Activated CD8-positive, alpha-beta memory T cell treated with anti-CD3 and anti-CD28 coated beads, Interleukin-2, amount 50 U/mL, for 24 hours (primary cell): Measurements from ENCODE around the gene KIAA1614.
"Not testable (repeated sequence)": the region's sequence is repeated elsewhere in the genome, so short reads cannot be mapped to it uniquely, and the experiment has no call there.

Experiments used
- DNase-seq: peaks from one replicate; pipeline ENCODE4 v3.0.0-alpha.2; 2020; ENCODE audit errors: extremely low read depth

Gene KIAA1614

GRCh38 chr1:180941518-180942275, 29.0 kb downstream of the KIAA1614 start:
- DNase-seq = no peak

- DNase-seq = no peak
Measured at GRCh38 chr1:180945151-180945550, 32.5 kb downstream of the KIAA1614 start.

DNA sequence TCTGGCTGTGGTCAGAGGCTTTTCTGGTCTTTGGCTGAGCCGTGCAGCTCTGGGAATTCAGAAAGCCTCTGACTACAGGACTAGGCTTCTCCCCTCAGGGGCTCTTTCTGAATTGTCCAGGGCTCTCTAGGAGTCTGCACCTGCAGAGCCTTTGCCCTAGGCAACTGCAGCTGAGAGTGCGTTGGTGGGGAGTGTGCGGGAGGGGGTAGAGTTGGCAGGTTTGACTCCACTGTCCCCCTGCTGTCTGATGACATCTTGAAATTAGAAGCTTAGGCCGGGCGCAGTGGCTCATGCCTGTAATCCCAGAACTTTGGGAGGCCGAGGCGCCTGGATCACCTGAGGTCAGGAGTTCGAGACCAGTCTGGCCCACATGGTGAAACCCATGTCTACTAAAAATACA, 32.9 kb downstream of the KIAA1614 start:
- no peak for DNase-seq

DNA sequence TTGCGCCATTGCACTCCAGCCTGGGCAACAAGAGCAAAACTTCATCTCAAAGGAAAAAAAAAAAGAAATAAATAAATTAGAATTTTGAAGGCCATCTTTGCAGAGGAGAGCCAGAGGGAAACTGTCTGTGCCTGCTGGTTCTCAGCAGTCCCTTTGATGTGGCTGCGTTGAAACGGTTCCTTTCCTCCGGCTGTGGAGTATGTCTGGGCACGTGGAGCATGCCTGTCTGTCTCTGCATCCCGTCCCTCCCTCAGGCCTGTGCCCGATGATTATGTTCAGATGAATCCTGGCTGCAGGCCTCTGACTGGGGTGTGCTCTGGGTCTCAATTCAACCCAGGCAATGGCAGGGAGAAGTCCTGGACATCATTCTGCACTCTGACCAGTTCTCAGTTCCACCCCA, 33.4 kb downstream of the KIAA1614 start:
- no peak for DNase-seq

GRCh38 chr1:180946541-180947498, 34.1 kb downstream of the KIAA1614 start:
- DNase-seq = no peak

GRCh38 chr1:180947499-180947885, 34.8 kb downstream of the KIAA1614 start:
- DNase-seq = no peak

- no peak for DNase-seq
Measured at GRCh38 chr1:180947901-180948640, 35.4 kb downstream of the KIAA1614 start.

GRCh38 chr1:180948641-180949615, 36.2 kb downstream of the KIAA1614 start:
- DNase-seq = no peak

DNA sequence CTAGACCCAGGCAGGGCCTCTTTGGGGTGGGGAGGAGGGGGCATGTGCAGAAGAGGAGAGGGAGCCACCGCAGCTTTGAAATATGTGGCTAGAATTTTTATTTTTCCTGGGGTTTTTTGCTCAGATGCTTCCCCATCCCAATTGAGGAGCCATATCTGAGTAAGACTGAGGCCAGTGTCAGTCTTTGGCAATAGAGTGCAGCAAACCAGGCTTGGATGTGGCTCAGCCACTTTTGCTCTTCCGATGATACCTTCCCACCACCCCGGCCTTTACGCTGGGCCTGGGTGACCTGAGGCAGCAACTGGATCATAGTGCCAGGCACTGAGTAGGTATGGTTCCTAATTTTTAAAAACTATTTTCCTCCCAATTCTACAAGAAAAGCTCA, 36.9 kb downstream of the KIAA1614 start:
- DNase-seq = no peak

DNA sequence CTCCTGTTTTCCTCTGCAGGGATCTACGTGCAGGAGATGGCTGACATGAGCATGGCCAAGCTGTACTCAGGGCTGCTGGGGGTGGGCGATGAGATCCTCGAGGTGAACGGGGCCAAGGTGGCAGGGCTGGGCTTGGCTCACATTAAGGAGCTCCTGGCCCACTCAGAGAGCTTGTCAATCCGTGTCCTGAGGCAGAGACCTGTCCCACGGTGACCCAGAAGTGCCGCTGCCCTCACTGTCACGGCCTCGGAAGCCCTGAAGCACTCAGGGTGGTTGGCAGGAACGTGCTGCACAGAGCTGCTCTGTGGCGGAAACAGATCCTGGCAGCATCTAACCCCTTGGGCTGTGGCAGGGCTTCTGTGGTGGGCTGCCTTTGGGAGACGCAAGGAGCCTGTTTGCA, 37.6 kb downstream of the KIAA1614 start:
- DNase-seq = no peak

- no peak for DNase-seq
Measured at GRCh38 chr1:180951186-180951745, 38.6 kb downstream of the KIAA1614 start.

DNA sequence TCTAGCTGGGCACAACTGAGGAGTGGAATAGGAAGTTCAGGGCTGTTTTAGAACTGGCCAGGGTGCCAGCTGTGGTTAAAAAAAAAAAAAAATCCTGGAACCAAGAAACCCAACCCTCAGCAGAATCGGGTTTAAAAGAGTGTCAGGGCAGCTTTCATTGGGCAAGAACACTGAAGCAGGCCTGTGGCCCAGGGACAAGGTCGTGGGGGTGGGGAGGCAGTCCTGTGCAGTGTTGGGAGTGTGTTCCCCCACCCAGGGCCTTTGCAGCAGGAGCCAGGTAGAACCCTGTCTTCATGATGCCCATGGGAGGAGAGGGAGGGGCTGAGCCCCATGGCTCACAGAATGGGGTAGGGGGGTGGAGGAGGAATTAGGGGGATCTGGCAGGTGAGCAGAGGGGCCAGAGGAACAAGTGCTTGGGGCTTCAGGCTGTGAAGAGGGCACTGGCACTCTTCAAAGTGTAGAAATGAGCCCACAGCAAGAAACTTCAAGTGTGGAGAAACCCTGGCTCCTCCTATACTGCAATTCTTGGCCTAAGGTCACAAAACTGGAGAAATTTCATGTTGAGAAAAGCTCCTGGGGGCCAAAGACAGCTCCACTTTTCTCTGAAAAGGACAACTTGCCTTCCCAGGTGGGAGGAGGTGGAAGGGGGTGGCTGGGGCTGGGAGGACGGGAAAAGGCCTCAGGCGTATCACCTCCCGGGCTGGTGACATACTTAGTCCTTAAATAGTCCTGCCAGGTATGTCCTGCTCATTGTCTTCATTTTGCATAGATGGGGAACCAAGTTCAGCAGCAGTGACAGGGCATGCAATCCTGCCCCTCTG, 39.3 kb downstream of the KIAA1614 start:
- DNase-seq = no peak

- no peak for DNase-seq
Measured at GRCh38 chr1:180952657-180953013, 39.9 kb downstream of the KIAA1614 start.

DNA sequence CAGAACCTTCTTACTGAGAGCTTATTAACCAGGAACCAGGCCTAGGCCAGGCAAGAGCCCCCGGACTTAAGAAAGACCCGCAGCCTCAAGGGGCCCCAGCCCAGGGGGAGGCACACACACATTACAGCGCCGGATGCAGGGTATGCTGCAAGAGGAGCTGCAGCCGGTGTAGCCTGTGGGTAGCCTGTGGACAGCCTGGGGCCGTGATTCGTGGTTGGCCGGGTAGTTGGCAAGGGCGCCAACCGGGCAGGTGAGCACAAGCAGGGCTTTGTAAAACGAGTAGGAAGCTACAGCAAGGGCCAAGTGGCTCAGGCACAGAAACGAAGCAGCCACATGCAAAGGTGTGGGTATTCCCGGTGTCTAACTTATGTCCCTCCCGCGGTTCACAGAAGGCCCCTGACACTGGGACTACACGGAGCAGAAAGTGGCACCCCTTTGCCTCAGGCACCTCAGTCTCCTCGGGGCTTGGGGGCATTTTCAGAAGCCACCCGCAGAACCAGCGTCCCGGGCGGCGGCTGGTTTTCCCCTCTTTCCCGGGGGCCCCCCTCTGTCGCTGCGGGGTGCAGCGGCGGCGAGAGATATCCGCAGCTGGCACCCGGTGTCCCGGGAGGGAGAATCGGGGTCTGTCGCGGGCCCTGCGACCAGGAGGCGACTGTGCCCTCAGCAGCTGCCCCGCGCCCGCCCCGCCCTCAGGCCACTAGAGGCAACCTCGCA, 40.8 kb downstream of the KIAA1614 start:
- DNase-seq = no peak

DNA sequence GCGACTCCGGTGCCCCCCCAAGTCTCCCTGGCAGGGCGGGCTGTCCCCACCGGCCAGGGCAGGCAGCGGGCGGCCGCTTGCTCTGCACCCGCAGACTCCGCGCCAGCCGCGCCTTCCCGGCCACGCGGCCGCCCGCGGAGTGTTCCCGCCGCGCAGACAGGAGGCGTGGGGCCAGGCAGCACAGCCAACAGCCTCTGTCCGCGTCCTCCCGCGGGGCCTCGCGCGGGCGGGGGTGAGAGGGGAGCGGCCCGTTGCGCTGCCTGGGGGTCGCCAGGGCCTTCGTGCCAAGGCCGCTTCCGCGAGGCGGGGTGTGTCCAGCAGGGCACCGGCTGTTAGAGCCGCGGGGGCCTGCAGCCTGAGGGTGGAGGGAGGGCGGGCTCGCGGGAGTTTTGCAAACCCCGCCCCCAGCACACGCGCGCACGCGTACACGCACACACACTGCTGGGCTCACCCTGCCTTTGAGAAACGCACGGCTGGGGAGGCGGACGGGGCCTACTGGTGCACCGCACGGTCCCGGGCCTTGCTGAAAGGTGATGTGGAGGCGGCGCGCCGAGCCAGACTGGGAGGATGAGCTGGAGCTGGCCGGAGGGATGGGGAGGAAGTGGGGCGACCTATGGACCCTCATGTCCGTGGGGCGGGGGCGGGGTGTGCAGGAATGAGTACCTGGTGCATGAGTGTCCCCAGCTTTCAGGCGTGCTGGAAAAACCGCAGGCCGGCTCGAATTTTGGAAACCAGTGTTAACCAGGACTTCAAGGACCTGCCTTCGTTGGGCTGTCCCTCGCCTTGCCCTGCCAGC, 41.5 kb downstream of the KIAA1614 start:
- peak; percentile 21 for DNase-seq

DNA sequence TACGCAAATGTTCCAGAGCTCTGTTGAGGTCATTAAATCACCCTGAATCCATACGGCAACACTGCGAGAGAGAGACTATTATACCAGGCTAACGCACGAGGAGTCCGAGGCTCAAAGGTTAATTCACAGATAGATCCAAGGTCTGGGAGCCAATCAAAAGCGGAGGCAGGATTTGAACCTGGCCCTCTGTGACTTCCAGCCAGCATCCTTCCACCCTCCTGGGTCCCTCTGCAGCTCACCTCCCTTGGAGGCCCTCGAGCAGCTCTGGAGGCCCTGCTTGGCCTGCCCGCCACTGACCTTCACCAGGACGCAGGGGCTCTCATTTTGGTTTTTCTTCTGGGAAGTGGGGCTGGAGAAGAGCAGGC, 42.1 kb downstream of the KIAA1614 start:
- DNase-seq = no peak

DNA sequence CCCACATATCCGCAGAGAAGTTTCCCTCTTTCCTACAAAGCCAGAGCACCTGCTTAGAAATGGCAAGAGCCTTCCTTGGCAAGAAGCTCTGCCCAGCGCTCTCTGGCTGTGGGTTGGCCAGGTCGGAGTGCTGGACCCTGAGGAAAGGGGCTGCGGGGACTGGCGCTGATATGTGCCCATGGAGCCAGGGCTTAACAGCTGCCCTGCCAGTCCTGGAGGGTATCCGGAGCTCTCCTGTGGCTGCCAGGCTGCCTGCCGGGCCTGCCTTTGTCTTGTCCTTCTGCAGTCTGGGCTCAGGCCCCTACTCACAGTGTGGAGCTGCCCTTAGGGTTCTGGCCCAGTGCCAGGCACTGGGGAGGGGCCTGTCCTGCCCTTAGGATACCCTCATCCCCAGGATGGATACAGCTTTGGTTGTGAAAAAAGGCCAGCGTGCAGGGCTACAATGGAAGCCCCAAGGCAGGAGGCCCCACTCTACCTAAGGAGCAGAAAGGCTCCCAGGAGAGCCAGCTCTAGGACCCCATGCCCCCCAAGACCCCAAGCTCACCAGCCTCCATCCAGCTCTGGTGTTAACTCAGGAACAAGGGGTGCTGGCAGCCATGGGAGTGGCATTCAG, 43.4 kb downstream of the KIAA1614 start:
- DNase-seq = no peak

DNA sequence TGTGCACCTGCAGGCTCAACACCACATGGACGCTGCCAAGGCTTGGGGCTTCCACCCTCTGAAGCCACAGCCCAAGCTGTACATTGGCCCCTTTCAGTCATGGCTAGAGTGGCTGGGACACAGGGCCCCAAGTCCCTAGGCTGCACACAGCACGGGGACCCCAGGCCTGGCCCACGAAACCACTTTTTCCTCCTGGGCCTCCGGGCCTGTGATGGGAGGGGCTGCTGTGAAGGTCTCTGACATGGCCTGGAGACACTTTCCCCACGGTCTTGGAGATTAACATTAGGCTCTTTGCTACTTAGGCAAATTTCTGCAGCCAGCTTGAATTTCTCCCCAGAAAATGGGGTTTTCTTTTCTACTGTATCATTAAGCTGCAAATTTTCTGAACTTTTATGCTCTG, 46.9 kb downstream of the KIAA1614 start:
- DNase-seq = not testable (repeated sequence)
